Measurements from ENCODE around the gene TMEM255B.

Gene TMEM255B

GRCh38 chr13:113768018-113768905, 9.2 kb downstream of the TMEM255B start:
- no peak for DNase-seq (ENCODE audit: low spot score)

- no peak for DNase-seq (ENCODE audit: low spot score)
Measured at GRCh38 chr13:113769106-113769505, 10.1 kb downstream of the TMEM255B start.

DNA sequence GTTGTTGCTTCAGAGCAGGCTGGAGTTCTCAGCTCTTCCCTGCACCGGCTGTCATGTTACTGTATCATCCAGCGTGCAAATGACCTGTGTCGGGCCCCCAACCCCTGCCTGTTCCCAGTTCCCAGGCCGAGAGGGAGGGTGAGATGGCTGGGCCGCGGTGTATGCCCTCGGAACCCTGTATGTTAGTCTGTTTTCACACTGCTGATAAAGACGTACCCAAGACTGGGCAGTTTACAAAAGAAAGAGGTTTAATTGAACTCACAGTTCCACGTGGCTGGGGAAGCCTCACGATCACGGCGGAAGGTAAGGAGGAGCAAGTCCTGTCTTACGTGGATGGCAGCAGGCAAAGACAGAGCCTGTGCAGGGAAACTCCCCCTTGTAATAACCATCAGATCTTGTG, 10.9 kb downstream of the TMEM255B start:
- no peak for DNase-seq (ENCODE audit: low spot score)

- no peak for DNase-seq (ENCODE audit: low spot score)
Measured at GRCh38 chr13:113770441-113770840, 11.4 kb downstream of the TMEM255B start.

DNA sequence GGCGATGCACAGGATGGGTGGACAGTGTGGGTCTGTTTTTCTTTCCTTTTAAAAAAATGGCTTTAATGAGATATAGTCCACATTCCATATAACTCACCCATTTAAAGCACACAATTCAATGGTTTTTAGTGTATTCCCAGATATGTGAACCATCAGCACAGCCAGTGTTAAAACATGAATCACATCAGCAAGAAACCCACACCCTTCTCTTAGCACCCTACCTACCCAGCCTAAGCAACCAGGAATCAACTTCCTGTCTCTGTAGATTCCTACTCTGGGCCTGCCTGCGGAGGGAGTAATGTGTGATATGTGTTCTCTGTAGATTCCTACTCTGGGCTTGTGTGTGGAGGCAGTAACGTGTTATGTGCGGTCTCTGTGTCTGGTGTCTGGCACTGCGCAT, 11.9 kb downstream of the TMEM255B start:
- DNase-seq (ENCODE audit: low spot score), result no peak

DNA sequence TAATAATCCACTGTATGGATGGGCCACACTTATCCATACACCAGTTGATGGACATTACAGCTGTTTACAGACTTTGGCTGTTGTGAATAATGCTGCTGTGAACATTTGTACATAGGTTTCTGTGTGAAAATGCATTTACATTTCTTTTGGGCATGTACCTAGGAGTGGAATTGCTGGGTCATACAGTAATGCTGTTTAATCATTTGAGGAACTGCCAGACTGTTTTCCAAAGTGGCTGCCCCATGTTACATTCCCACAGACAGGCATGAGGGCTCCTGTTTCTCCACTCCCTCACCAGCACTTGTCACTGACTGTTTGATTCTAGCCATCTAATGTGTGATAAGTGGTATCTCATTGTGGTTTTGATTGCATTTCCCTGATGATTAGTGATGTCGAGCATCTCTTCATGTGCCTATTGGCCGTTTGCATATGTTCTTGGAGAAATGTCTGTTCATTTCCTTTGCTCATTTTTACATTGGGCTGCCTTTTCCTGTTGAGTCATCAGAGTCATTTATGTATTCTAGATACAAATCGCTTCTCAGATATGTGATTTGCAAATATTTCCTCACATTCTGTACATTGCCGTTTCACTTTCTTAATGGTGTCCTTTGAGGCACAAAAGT, 12.8 kb downstream of the TMEM255B start:
- no peak for DNase-seq (ENCODE audit: low spot score)

GRCh38 chr13:113774177-113775107, 15.4 kb downstream of the TMEM255B start:
- DNase-seq (ENCODE audit: low spot score), result no peak

DNA sequence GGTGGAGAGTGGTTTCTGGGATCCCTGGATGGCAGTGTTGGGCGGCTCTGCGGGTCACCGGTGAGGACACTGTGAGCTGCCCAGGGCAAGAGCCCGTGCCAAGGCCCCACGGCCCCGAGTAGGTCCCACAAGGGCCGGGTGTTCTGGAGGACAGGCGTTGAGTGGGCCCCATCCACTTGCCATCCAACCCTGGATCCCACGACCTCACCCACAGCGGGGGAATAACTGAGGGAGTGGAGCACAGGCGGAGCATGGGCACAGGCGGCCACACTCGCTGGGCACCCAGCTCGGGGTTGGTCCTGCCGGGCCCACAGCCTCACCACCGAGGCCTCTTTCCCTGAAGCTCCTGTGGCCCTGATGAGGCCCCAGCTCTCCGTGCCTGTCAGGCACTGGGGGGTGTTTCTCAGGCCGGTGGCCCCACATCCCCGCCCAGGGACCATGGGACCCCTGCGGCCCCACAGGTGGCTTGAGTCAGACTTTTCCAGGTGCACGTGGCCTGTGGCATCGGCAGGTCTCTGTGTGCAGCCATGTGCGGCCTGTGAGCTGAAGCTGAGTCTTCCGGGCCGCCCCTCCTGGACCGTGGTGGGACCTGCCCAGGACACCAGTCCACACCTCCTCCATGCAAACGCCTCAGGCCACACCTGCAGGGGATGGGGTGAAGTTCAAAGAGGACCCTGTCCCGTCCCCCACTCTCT, 16.6 kb downstream of the TMEM255B start:
- no peak for DNase-seq (ENCODE audit: low spot score)

GRCh38 chr13:113776231-113777125, 17.5 kb downstream of the TMEM255B start:
- DNase-seq (ENCODE audit: low spot score), result no peak

DNA sequence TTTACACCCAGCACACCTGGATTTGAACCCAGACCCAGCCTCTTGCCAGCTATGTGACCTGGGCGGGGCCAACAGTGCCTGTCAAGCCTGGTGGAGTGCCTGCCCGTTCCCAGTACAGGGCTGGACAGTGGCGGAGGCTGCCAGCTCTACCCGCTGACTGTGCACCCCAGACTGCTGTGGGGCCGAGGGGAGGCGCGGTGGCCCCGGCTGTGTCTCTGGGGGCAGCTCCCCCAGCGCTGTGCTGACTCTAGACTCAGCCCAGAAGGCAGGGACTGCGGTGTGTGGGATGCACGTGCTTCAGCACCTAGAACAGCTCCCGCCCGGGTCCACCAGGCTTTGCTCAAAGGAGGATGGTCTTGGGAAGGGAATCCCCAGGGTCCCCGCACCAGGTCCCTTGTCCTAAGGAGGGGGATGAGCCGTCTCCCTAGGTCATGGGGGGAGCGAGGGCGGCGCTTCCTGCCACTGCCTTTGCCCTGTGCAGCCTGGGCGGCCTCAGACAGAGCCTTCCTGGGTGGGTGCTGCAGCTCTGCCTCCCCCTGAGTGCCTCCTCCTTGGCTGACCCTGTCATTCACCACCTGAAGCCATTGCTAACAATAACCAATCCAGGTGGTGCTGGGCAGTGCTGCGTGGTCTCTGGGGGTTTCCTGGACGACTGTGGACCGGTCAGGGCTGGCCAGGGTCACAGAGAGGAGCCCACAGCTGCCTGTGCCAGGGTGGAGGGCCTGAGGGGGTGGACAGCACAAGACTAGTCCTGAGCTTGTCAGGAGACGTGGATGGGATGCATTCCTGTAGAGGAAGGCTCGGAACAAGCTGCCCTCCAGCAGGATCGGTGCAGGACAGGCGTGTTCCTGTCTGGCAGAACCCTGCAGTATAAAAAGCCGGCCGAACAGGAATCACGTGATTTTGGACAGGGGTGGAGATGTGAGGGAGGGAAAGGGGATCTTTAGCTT, 18.6 kb downstream of the TMEM255B start:
- DNase-seq (ENCODE audit: low spot score), result peak; percentile 65

GRCh38 chr13:113781571-113781970, 22.5 kb downstream of the TMEM255B start:
- no peak for DNase-seq (ENCODE audit: low spot score)

- DNase-seq (ENCODE audit: low spot score), result no peak
Measured at GRCh38 chr13:113782472-113782871, 23.4 kb downstream of the TMEM255B start.

GRCh38 chr13:113783200-113783881, 24.3 kb downstream of the TMEM255B start:
- DNase-seq (ENCODE audit: low spot score), result no peak

GRCh38 chr13:113783966-113784644, 25.1 kb downstream of the TMEM255B start:
- no peak for DNase-seq (ENCODE audit: low spot score)

GRCh38 chr13:113784645-113785024, 25.6 kb downstream of the TMEM255B start:
- DNase-seq (ENCODE audit: low spot score), result no peak

- no peak for DNase-seq (ENCODE audit: low spot score)
Measured at GRCh38 chr13:113785051-113786010, 26.3 kb downstream of the TMEM255B start.

DNA sequence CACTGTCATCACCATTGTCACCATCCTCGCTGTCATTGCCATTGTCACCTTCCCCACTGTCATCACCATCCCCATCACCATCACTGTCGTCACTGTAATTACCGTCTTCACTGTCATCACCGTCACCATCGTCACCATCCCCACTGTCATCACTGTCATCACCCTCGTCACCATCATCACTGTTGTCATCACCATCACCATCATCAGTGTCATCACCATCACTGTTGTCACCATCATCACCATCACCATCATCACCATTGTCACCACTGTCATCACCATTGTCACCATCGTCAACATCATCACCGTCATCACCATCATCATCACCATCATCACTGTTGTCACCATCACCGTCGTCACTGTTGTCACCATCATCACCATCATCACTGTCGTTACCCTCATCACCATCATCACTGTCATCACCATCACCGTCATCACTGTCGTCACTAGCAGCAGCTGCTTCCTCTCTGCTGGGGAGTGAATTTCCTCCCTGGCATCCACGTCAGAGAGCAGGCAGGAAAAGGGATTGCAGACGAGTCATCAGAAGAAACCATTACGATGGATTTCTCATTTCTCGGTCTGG, 27.3 kb downstream of the TMEM255B start:
- DNase-seq (ENCODE audit: low spot score), result no peak

Measured in HuH-7 (cell line).